Caco-2 (cell line): Measurements from ENCODE around the gene PPP1R13B. TPM values are rescaled to one million over a fixed set of nuclear protein-coding genes. Genes with fewer than 3 reads are reported as not detected.

Experiments
- BruUV-seq: library from RNA; stranded (reverse); fragments of 400-500 nt; replicated peaks from 2 replicates; lab custom pipeline; 2021; lab: Mats Ljungman, UMichigan
- CTCF ChIA-PET: fragments of 300-600 bp; sonication (Branson Sonifier 250); formaldehyde crosslinking; loops from one replicate; lab custom pipeline; 2022; ENCODE audit warnings: antibody characterized with exemption; lab: Charles Lee
- POLR2A ChIA-PET: fragments of 300-600 bp; sonication (Branson Sonifier 250); formaldehyde crosslinking; loops from one replicate; lab custom pipeline; 2022; ENCODE audit warnings: antibody characterized with exemption; lab: Charles Lee
- DNase-seq, 2 experiments: peaks; one replicate each; pipeline versions ENCODE4 v3.0.0 to v3.0.0-alpha.2; 2020 to 2022
- H3K27me3 ChIP-seq: replicated peaks from 2 replicates; pipeline ENCODE4 v1.6.0; 2011; ENCODE audit warnings: low read length; ENCODE audit not compliant: control insufficient read depth, insufficient read depth
- H3K36me3 ChIP-seq: 2 replicates; pipeline ENCODE4 v1.5.1; 2011; ENCODE audit warnings: low read length; ENCODE audit not compliant: control insufficient read depth, insufficient read depth
- H3K4me1 ChIP-seq: fragments of 250-450 bp; sonication (Bioruptor Pico); 2 replicates; pipeline ENCODE4 v1.5.1; 2020; ENCODE audit warnings: mild to moderate bottlenecking
- H3K4me3 ChIP-seq: 2 replicates; pipeline ENCODE4 v1.5.1; 2011; ENCODE audit warnings: low read depth, mild to moderate bottlenecking, control low read depth, low read length
- H3K9me3 ChIP-seq: fragments of 250-450 bp; sonication (Bioruptor Pico); 2 replicates; pipeline ENCODE4 v1.5.1; 2020; ENCODE audit warnings: mild to moderate bottlenecking, moderate library complexity
- H3K27ac Mint-ChIP-seq: one replicate; pipeline ENCODE4 v1.8.0; 2022; ENCODE audit warnings: mixed read lengths; ENCODE audit not compliant: unreplicated experiment
- H3K27me3 Mint-ChIP-seq: one replicate; pipeline ENCODE4 v1.8.0; 2022; ENCODE audit warnings: mixed read lengths; ENCODE audit not compliant: insufficient read depth, unreplicated experiment
- H3K36me3 Mint-ChIP-seq: one replicate; pipeline ENCODE4 v1.8.0; 2022; ENCODE audit warnings: mild to moderate bottlenecking, mixed read lengths; ENCODE audit not compliant: insufficient read depth, unreplicated experiment
- H3K4me1 Mint-ChIP-seq: one replicate; pipeline ENCODE4 v1.8.0; 2022; ENCODE audit warnings: low read depth, mixed read lengths; ENCODE audit not compliant: unreplicated experiment
- H3K4me3 Mint-ChIP-seq: one replicate; pipeline ENCODE4 v1.8.0; 2022; ENCODE audit warnings: mild to moderate bottlenecking, moderate library complexity, mixed read lengths; ENCODE audit not compliant: unreplicated experiment
- H3K9me3 Mint-ChIP-seq: one replicate; pipeline ENCODE4 v1.8.0; 2022; ENCODE audit warnings: mixed read lengths; ENCODE audit not compliant: unreplicated experiment
- intact Hi-C: fragments of 100-400 bp; cut with micrococcal nuclease; formaldehyde crosslinking; loops from one replicate; pipeline ENCODE4 v1.10.0; 2022; ENCODE audit not compliant: unreplicated experiment
- total RNA-seq: library from RNA; stranded (reverse); gene quantifications from 2 replicates; pipeline ENCODE4 v1.2.3, GENCODE V29; 2022
- TF ChIP-seq, protein P1 (sequence below), 2 experiments: fragments of 200-600 bp in 1 of 2; IDR thresholded peaks; 1 replicate in 1 of 2; 2 replicates in 1 of 2; pipeline versions ENCODE4 v1.5.1 to v1.8.0; 2011 to 2022; ENCODE audit warnings: antibody characterized with exemption in 1 of 2, control low read depth in 1 of 2, inconsistent platforms in 1 of 2, low read depth in 1 of 2, low read length in 1 of 2, mild to moderate bottlenecking in 1 of 2, moderate library complexity in 1 of 2; ENCODE audit not compliant: insufficient read depth in 1 of 2, severe bottlenecking in 1 of 2, unreplicated experiment in 1 of 2

The PPP1R13B gene
- total RNA-seq, 1 experiment from 2014 or later: 15.8 TPM

DNA sequence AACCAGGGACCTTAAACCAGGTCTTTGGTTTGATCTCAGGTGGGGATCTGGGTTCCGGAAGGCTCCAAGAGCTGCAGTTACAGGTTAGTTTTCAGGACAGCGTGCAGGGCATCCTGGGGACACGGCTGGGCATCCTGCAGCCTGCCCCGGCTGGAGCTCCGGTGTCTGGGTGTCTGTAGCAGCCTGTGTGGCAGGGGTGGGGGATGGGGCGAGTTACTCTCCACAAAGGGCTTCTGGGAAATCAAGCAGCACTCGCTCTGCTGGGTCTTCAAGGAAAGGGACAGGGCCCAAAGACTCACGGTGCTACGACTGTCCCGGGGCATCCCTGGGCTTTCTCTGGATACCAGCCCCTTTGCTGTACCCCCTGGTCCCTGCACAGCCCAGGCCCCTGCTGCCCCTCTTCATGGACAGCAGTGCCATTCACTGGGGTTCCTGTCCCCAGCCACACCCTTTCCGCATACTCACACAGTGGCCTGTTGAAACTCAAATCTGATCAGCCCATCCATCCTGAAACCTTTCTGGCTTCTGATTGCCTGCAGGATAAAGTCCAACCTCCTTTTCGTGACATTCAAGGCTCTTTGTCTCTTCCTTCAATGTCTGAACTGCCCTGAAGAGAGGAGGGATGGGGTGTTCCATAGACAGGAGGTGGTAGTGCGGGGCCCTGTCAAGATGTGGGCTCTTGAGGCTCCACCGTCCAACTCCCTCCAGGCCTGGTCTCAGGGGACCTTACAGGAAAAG lies 22.2 kb upstream of the PPP1R13B start:
- CTCF ChIA-PET: no interaction called here
- Histone ChIP-seq H3K36me3 (no peaks in the 10 kb centered on the region), H3K4me3 (no peak overlapping the region), H3K4me1 (no peaks in the 10 kb centered on the region), H3K27me3 (no peaks in the 10 kb centered on the region), H3K9me3 (no peaks in the 10 kb centered on the region)
- TF ChIP-seq, protein P1, sequence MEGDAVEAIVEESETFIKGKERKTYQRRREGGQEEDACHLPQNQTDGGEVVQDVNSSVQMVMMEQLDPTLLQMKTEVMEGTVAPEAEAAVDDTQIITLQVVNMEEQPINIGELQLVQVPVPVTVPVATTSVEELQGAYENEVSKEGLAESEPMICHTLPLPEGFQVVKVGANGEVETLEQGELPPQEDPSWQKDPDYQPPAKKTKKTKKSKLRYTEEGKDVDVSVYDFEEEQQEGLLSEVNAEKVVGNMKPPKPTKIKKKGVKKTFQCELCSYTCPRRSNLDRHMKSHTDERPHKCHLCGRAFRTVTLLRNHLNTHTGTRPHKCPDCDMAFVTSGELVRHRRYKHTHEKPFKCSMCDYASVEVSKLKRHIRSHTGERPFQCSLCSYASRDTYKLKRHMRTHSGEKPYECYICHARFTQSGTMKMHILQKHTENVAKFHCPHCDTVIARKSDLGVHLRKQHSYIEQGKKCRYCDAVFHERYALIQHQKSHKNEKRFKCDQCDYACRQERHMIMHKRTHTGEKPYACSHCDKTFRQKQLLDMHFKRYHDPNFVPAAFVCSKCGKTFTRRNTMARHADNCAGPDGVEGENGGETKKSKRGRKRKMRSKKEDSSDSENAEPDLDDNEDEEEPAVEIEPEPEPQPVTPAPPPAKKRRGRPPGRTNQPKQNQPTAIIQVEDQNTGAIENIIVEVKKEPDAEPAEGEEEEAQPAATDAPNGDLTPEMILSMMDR (IDR thresholded peaks at IDR 0.05; ENCODE audit: insufficient read depth in 1 of 2, low read depth in 1 of 2, low read length in 1 of 2, severe bottlenecking in 1 of 2, unreplicated experiment in 1 of 2): no peak
- Mint-ChIP-seq H3K4me1 (peaks cover 7% of the 10 kb centered on the region), H3K4me3 (no peak overlapping the region), H3K9me3 (no peaks in the 10 kb centered on the region), H3K27ac (no peak overlapping the region), H3K27me3 (no peaks in the 10 kb centered on the region), H3K36me3 (no peaks in the 10 kb centered on the region)
- no peak for DNase-seq
- POLR2A ChIA-PET: no interaction called here
- intact Hi-C loops: no loop called here
- BruUV-seq: no TSS peak

DNA sequence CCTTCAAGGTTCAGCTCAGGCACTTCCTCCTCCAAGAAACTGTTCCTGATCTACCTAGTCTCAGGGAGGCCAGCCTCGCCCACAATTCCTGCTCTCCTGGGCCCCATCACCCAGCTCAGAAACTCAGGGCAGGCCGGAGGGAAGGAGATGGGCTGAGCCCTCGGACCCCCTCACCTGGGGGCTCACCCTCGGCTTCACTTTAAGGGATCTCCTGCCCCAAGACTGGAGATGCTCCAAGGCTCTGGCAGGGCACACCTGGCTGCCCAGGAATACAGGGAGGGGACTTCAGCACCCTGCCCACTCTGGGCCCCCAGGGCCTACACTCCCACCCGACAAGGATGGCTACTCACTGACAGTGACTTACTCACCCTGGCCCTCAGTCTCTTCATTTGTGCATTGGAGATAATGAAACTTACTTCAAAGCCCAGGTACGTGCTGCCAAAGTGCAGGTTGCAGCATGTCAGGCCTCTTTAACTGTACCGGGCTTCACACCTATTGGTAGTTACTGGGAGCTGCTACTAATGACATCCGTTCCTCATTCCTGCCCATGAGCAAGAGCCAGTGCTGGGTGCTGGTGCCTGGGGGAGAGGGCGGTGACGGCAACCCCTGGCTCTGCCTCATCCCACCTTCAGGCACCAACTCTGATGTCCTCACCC lies 21.0 kb upstream of the PPP1R13B start:
- Histone ChIP-seq H3K9me3 (no peaks in the 10 kb centered on the region), H3K4me1 (no peaks in the 10 kb centered on the region), H3K4me3 (no peak overlapping the region), H3K27me3 (no peaks in the 10 kb centered on the region), H3K36me3 (no peaks in the 10 kb centered on the region)
- no peak overlapping the region for H3K4me3 Mint-ChIP-seq
- ChIA-PET CTCF (no interaction called here), POLR2A (no interaction called here)
- intact Hi-C loops: no loop called here
- no peak overlapping the region for H3K27ac Mint-ChIP-seq
- H3K36me3 Mint-ChIP-seq: no peaks in the 10 kb centered on the region
- DNase-seq: no peak
- H3K27me3 Mint-ChIP-seq: no peaks in the 10 kb centered on the region
- TF ChIP-seq, protein P1 (IDR thresholded peaks at IDR 0.05; ENCODE audit: insufficient read depth in 1 of 2, low read depth in 1 of 2, low read length in 1 of 2, severe bottlenecking in 1 of 2, unreplicated experiment in 1 of 2): no peak
- no peaks in the 10 kb centered on the region for H3K9me3 Mint-ChIP-seq
- peaks cover 7% of the 10 kb centered on the region for H3K4me1 Mint-ChIP-seq
- BruUV-seq: no TSS peak

DNA sequence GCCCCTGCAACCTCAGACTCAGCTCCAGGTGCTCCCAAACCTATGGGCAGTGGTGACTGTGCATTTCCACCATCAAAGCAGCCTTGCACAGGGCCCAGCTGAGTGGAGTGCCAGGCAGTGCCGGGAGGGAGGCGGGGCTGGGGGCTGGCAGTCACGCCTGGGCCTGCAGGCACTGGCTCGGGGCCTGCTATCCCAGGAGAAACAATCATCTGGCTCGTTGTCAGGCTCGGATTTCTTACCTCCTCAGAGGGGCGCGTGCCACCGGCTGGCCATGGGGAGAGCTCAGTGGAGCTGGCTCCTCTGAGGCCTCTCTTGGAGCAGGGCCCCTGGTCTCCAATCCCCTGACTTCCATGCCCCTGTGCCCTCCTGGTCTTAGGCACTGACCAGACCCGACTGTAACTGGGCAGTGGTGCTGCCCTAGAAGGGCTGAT lies 20.2 kb upstream of the PPP1R13B start:
- H3K36me3 Mint-ChIP-seq: no peaks in the 10 kb centered on the region
- H3K27me3 ChIP-seq: no peaks in the 10 kb centered on the region
- H3K9me3 ChIP-seq: no peaks in the 10 kb centered on the region
- DNase-seq: no peak
- no peaks in the 10 kb centered on the region for H3K9me3 Mint-ChIP-seq
- no peak overlapping the region for H3K4me3 ChIP-seq
- ChIA-PET POLR2A (no interaction called here), CTCF (no interaction called here)
- no peak overlapping the region for H3K4me3 Mint-ChIP-seq
- intact Hi-C loops: no loop called here
- H3K4me1 ChIP-seq: no peaks in the 10 kb centered on the region
- TF ChIP-seq, protein P1 (IDR thresholded peaks at IDR 0.05; ENCODE audit: insufficient read depth in 1 of 2, low read depth in 1 of 2, low read length in 1 of 2, severe bottlenecking in 1 of 2, unreplicated experiment in 1 of 2): no peak
- no peaks in the 10 kb centered on the region for H3K27me3 Mint-ChIP-seq
- H3K36me3 ChIP-seq: no peaks in the 10 kb centered on the region
- BruUV-seq: no TSS peak
- no peak overlapping the region for H3K27ac Mint-ChIP-seq
- H3K4me1 Mint-ChIP-seq: peaks cover 7% of the 10 kb centered on the region
